Activated T-cell treated with anti-CD3 and anti-CD28 coated beads, Interleukin-2, amount 50 U/mL, for 48 hours (primary cell): ENCODE measurements around the gene HS2ST1.
A peak's percentile ranks its signal among the peaks of the same experiment; 100 is the strongest.

Source experiments
- DNase-seq, 2 experiments: peaks; one replicate each; pipeline ENCODE4 v3.0.0-alpha.2; 2020

The HS2ST1 gene

DNA sequence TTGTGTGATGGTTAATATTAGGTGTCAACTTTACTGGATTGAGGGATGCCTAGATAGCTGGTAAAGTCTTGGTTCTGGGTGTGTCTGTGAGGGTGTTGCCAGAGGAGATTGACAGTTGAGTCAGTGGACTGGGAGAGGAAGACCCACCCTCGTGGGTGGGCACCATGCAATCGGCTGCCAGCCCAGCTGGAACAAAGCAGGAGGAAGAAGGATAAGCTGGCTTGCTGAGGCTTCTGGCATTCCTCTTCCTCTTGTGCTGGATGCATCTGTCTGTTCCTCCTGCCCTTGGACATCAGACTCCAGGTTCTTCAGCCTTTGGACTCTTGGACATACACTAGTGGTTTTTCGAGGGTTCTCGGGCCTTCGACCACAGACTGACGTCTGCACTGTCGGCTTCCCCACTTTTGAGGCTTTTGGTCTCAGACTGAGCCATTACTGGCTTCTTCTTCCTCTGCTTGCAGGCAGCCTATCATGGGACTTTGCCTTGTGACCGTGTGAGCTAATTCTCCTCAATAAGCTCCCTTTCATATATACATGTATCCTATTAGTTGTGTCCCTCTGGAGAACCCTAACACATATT lies 230.0 kb downstream of the HS2ST1 start:
- no peak for DNase-seq

DNA sequence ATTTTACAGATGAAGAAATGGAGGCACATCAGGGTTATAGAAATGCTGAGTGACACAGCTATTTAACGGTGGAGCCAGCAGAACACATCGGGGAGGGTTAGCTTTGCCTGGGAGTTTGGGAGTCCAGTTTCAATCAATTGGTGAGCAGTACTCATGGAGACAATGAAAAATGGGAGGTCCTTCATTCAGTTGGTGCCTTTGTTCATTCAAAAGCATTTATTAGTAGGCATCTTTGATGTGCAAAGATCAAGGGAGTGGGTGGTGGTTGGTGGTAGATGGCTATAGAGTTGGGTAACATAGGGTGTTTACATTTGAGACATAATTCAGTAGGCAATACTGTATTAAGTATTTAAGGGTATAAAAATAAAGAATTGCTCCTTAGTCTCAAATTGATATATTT lies 230.5 kb downstream of the HS2ST1 start:
- no peak for DNase-seq

- DNase-seq: no peak
Measured at GRCh38 chr1:87146538-87146937, 232.1 kb downstream of the HS2ST1 start.

GRCh38 chr1:87146986-87147385 lies 232.6 kb downstream of the HS2ST1 start:
- DNase-seq: no peak

- no peak for DNase-seq
Measured at GRCh38 chr1:87147851-87148250, 233.4 kb downstream of the HS2ST1 start.

GRCh38 chr1:87148661-87149060 lies 234.2 kb downstream of the HS2ST1 start:
- no peak for DNase-seq

DNA sequence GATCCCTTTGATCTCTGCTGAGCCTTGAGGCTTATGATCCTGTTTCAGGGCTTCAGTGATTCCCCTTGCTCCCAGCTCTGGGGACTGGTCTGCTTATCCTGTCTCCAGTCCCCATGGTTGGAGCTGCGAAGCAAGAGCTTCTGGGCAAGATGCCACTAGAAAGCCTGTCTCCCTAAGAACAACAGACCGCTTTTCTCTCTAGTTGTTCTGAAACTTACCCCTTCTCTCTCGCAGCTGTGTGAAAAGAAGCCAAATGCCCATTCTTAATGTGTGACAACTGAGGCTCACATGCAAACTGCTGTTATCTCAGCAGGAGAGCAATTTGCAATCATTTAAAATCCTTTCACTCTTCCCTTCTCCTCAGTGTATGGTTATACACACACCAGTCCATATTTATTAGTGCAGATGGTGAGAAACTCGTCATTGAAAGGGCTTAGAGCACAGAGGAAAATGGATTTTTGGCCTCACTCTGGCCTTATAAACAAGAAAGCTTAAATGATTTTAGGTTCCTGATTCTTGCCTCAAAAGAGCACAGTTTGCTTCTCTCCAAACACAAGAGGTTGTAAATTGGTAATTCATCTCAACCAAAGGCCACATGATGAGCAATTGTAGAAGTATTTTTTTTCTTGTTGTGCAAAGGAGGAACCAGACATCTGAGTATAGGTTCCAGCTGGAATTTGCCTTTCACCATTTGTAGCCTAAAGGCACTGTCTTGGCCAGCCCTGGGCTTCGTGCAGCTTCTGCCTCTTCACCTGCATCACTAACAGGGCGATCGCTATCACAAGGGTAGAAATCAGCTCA lies 235.0 kb downstream of the HS2ST1 start:
- DNase-seq: no peak

- no peak for DNase-seq
Measured at GRCh38 chr1:87150143-87150542, 235.7 kb downstream of the HS2ST1 start.

GRCh38 chr1:87151500-87152421 lies 237.3 kb downstream of the HS2ST1 start:
- peak; percentile 65 to 68 for DNase-seq

DNA sequence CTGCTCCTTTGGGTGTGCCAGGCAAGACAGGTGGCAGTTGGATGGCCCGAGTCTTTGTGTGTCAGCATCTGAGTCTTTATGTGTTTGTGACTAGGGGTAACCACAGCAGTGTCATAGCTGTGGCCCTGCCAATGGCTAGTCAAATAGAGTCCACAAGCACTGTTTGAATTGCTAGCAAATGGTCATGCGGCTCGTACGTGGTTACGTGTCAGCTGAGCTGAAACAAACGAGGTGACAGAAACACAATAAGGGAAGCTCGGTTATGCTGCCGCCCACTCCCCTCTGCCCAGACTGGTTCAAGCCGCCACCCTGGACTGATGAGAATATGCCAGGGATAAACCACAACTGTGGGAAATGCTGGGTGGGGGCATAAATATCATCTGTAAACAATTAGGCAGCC lies 239.9 kb downstream of the HS2ST1 start:
- DNase-seq: no peak

- DNase-seq: no peak
Measured at GRCh38 chr1:87155170-87155569, 240.7 kb downstream of the HS2ST1 start.

DNA sequence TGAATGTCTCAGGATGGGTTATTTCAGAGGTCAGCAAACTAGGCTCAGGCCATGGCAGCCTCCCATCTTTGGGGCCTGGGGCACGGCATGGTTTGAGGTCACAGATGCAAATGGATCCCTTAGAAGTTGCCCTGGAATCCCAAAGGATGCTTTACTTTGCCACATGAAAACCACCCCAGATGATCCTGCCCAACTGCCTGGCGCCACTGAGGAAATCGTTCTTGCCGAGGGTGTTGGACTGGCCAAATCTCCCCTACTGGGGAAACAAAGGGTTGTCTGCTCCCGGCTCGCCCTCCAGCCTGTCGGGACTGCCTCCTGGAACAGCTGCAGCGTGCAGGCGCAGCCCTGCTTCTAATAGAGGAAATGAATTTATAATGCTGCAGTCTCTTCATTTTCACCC lies 241.2 kb downstream of the HS2ST1 start:
- no peak for DNase-seq

DNA sequence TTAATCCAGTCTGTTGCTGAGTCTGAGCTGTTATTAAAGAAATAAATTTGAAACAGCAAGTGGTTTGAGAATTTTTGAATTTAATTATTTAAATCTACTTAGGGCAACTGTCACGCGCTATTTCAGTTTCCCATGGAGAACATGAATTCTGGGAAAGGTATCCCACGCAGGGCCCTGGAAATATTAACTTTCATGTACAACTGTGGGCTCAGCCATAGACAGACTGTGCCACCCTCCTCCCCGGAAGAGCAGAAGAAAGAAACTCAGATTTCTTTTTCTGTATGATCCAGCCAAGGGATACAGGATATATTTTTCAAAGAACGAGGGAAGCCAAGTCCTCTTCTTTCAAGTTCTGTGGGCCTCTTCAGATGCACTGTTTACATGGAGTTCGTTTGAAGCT lies 241.7 kb downstream of the HS2ST1 start:
- DNase-seq: no peak

DNA sequence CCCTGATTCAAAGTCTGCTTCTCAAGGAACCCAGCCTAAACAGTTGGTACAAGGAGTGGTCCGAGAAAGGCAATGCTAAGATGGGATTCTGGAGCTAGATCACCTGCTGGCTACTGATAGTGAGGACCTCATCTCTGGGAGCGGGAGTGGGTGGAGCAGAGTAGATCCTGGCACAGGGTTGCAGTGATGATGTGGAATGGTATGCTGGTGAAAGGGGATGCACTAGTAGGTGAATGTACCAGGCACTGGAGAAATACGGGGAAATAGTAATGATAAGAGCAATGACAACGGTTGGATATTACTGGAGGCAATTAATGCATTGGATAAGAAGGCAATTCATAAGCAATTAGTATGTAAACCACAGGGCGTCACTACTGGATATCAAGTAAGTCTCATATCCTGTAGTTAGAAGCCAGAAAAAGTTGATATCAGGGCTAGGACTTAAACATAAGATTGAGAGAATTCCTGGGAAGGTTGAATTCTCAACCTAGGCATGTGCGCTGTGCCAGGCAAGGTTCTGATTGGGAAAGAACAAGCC lies 245.0 kb downstream of the HS2ST1 start:
- DNase-seq: no peak
